NCI-H1105 (cell line): ENCODE measurements around the gene RAPGEFL1.
"Not testable (repeated sequence)": the region's sequence is repeated elsewhere in the genome, so short reads cannot be mapped to it uniquely, and the experiment has no call there.

ENCODE experiments used
- DNase-seq: peaks from one replicate; lab custom pipeline; 2025; lab: John Stamatoyannopoulos, UW

The RAPGEFL1 gene

DNA sequence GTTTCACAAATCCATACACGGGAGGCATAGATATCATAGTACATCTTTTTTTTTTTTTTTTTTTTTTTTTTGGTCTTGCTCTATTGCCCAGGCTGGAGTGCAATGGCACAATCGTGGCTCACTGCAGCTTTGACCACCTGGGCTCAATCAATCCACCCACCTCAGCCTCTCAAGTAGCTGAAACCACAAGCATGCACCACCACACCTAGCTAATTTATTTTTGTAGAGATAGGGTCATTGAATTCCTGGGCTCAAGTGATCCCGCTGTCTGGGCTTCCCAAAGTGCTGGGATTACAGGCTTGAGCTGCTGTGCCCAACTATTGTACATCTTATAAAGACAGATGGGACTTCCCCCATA lies 3.5 kb upstream of the RAPGEFL1 start:
- no peak for DNase-seq

- DNase-seq: no peak
Observed at GRCh38 chr17:40174514-40174913, 2.8 kb upstream of the RAPGEFL1 start.

DNA sequence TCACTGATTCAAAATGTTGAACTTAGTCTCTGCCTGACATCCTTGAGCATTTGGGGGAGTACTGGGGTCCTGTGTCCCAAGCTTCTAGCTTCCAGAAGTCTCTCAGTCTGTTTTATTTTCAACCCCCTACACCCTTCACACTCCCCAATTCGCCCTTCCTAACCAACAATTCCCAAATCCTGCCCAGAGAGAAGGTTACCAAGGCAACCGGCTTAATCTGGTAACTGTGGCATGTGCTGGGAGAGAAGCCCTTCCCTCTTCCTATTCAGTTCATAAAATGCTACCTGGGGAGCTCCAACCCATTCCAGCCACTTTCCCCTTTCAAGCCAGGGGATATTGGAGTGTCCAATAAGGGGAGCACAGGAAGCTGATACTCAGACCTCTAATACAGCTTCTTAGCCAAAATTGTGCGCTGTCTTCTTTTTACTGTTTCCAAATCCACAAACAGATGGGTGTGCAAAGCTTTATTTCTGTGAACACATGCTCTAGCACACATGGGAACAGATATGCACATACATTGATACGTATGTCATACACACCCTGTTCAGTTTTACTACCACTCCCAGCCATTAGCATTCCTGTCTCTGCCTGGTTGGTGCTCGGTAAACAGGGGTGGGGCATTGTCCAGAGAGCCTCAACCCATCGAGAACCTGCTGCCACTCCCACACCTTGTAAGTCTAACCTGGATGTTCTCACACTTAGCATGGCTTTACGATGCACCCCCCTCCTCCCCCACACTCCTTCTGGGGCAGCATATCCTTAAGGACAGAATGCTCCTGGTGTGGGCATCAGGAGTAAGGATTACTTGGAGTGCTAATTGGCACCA lies 1.1 kb upstream of the RAPGEFL1 start:
- peak; percentile 63 for DNase-seq

- DNase-seq: peak; percentile 90
Observed at GRCh38 chr17:40176754-40177110, 538 bp upstream of the RAPGEFL1 start.

GRCh38 chr17:40178021-40178601 lies 841 bp downstream of the RAPGEFL1 start:
- DNase-seq: no peak

DNA sequence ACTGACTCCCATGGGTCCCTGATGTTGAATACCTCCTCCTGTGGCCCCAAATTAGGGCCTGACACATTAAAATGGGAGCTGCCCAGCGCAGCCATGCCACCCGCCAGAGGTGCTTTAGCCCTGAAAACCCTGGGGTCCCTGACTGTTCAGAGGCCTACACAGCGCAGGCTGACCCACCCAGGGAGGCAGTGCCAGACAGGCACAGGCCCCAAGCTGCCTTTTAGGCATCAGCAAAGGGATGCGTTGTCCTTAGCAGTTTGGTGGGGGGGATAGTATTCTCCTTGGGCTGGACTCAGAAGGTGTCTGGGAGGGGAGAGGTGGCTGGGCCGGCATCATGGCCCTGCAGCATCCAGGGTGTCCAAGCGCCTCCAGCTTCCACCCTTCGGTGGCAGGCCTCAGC lies 1.4 kb downstream of the RAPGEFL1 start:
- no peak for DNase-seq

- no peak for DNase-seq
Observed at GRCh38 chr17:40179923-40180659, 2.8 kb downstream of the RAPGEFL1 start.

DNA sequence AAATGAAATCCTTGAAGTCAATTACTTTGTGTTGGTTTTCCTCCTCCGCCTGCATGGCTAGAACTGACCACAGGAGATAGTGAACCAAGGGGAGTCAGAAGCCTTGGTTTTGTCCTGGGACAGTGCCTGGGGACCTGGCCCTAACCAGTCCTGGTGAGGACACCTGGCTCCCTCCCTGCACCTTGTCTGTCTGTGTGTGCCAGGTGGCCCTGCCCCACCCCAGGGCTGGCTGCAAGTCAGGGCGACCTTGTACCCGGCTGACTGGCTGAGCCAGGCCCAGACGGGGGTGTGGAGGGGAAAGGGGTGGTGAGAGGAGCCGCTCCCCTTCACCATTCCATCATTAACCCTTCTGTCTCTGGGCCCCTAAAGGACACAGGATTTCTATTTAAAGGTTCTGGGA lies 3.4 kb downstream of the RAPGEFL1 start:
- no peak for DNase-seq

DNA sequence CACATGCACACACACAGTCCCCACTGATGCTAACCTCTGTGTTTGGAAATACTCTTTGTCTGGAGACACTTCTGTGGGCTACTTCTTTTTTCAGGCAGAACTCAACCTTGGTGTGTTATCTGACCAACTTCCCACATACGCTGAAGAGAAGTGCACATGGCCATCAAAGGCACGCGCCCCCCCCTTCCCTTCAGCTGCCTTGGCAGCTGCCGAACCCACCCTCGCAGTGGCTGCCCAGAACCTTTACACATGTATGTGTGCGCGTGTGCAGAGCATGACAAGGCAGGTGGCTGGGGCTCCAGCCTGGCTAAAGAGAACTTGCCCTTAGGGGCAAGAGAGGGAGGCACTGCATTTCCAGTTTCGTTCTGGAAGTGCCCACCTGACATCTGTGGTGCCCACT lies 3.9 kb downstream of the RAPGEFL1 start:
- no peak for DNase-seq

GRCh38 chr17:40182606-40183005 lies 5.3 kb downstream of the RAPGEFL1 start:
- DNase-seq: no peak

- no peak for DNase-seq
Observed at GRCh38 chr17:40187238-40187637, 10.0 kb downstream of the RAPGEFL1 start.

- no peak for DNase-seq
Observed at GRCh38 chr17:40188694-40189093, 11.4 kb downstream of the RAPGEFL1 start.

DNA sequence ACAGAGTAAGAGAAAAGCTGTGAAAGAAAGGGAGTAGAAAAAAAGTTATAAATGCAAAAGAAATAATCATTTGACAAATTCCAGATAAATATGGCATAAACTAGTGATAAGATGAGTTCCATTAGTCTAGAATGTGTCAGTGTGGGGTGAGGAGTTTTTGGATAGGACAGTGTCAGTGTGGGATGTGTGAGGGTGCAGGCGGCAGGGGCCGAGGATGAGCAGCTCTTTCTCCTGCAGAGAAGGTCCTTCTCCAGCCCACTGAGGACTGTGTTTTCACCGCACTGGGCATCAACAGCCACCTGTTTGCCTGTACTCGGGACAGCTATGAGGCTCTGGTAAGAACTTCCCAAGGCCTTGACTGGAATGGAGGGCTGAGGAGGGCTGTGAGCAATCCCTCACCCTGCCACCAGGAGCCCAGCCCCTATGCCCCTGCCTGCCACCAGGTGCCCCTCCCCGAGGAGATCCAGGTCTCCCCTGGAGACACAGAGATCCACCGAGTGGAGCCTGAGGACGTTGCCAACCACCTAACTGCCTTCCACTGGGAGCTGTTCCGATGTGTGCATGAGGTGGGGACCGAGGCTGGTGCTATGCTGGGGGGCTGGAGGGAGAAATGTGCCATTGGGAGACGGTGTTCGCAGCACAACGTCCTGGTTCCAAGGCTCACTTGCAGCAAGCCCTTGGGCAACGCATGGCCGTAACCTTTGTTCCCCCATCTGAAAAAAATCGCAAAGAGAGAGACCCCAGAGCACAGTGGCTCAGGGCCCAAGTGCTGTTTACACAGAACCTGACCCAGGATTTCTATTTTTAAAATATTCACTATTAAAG lies 13.1 kb downstream of the RAPGEFL1 start:
- peak; percentile 75 for DNase-seq

DNA sequence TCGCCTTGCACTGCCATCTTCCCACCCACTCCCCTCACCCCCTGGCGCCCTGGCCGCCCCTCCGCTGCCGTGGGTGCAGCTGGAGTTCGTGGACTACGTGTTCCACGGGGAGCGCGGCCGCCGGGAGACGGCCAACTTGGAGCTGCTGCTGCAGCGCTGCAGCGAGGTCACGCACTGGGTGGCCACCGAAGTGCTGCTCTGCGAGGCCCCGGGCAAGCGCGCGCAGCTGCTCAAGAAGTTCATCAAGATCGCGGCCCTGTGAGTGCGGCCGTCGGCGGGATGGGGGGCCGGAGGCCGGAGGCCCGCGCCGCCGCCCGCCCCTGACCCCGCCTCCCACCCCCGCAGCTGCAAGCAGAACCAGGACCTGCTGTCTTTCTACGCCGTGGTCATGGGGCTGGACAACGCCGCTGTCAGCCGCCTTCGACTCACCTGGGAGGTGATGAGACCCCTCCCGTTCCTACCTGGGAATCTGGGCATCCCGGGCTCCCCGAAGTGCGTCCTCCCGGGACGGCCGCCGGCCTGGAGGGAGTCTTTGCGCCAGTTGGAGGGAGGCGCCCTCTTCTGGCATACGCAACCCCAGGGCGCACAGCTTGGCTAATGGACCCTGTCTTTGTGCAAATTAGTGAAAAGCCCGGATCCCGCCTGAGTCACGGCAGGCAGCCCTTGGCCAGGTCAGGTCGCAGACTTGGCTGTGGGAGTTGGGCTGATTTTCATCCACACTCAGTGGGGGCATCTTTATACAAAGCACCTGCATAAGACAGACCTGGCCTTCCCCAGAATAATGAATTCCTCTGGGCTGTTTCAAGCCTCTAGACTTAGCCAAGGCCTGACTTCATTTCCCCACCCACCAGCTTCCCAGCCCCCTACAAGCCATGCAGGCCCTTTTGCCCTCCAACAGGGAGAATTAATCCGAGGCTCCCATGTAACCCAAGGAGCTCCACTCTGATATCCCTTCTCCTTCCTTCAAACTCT lies 14.3 kb downstream of the RAPGEFL1 start:
- DNase-seq: peak; percentile 41

- DNase-seq: no peak
Observed at GRCh38 chr17:40192961-40193360, 15.7 kb downstream of the RAPGEFL1 start.

GRCh38 chr17:40194821-40195220 lies 17.6 kb downstream of the RAPGEFL1 start:
- no peak for DNase-seq

- DNase-seq: no peak
Observed at GRCh38 chr17:40197550-40197949, 20.3 kb downstream of the RAPGEFL1 start.

GRCh38 chr17:40197965-40198456 lies 20.7 kb downstream of the RAPGEFL1 start:
- not testable (repeated sequence) for DNase-seq

DNA sequence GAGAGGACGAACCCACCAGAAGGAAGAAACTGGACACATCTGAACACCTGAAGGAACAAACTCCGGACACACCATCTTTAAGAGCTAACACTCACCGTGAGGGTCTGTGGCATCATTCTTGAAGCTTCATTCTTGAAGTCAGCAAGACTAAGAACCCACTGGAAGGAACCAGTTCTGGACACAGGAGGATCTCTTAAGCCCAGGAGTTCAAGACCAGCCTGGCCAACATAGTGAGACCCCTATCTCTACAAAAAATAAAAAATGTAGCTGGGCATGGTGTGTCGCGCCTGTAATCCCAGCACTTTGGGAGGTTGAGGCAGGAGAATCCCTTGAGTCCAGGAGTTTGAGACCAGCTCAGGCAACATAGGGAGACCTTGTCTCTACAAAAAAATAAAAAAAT lies 21.3 kb downstream of the RAPGEFL1 start:
- DNase-seq: no peak

DNA sequence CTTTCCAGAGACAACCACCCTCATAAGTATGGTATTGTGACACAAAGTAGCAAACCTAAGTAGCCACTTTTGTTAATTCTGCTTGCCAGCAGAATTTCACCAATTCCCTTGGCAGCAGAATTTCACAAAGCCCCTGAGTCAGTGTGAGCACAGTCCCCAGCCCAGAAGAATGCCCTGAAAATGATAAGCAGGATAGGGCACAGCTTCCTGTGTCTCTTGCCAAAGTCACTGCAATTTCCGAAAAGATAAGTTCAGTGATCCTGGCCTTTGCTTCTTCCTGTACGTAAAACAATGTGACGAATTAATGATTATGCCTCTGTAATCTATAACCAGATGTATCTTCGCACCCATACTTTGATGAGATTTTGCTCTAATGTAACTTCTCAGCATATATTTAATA lies 25.9 kb downstream of the RAPGEFL1 start:
- DNase-seq: no peak

GRCh38 chr17:40206193-40206592 lies 28.9 kb downstream of the RAPGEFL1 start:
- not testable (repeated sequence) for DNase-seq
